DMS153 treated with DMSO at 0.1 percent for 48 hours (cell line): Measurements from ENCODE around the gene LHFPL3.

Source experiments
- DNase-seq: peaks from one replicate; lab custom pipeline; 2025; ENCODE audit not compliant: unreplicated experiment; lab: John Stamatoyannopoulos, UW

LHFPL3 gene

DNA sequence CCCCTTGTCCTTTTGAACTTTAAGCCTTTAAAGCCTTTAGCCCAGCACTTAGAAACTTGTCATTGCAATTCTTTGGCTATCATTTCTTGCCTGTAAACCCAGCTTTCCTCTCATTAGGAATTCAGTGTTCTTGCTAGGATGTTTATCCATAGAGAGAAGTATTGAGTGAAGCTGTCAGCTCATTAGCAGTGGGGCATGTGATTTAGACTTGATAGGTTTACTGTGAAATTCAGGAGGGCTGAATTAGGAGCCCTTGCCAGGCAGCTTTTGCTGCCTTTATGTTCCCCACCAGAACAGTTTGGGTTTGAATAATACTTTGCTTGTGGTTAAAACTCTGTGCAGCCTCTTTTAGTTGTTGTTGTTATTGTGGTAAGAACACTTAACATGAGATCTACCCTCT is 39.5 kb downstream of the LHFPL3 start:
- no peak for DNase-seq

DNA sequence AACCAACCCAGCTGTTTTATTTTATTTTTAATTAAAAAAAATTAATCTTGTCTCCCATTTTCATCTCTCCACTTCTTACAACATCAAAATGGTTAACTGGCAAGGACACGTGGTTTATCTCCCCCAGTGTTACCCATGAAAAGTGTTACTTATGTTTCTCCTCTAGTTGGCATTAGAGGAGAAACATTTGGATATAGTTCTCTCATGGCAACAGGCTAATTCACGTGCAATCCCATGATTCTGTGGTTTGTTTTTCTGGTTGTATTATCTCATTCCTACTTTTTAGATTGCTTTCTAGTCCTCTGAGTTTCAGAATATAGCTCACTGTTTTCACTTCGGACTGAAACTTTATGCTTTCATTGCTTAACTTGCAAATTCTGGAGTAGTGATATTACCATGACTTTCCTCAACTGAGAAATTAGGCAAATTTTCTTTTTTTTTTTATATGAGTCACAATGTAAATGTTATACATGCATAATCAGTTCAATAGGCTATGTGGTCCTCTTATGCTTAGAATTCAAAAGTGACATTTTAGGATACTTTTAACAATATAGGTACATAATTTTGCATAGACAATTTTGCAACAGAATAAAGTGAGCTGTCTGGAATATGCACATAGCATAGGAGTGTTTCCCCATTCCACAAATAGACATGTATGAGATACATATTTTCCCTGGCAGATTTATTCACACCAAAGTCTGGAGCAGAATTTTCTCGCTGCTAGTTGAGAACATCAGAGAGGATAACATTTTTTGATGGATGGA is 43.0 kb downstream of the LHFPL3 start:
- DNase-seq = no peak

- no peak for DNase-seq
These were observed 43.6 kb downstream of the LHFPL3 start for GRCh38 chr7:104371980-104372357.

DNA sequence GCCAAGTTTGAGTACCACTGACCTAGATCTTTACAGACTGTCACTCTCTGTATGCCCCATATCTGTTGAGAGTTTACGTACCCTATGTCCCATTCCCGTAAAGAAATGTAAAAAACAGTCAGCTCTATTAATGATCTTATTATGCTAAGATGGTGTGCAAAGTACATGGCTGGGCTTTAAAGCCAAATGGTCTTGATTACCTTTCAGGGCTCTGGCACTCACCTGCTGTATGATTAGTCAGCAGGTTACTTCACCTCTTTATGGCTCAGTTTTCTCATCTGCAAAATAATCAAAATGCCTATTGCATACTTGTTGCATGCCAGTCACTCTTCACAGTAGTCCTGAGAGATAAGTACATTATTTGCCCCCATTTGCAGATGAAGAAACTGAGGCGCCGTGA is 54.2 kb downstream of the LHFPL3 start:
- DNase-seq = no peak

- DNase-seq = no peak
These were observed 58.5 kb downstream of the LHFPL3 start for GRCh38 chr7:104386943-104387342.

DNA sequence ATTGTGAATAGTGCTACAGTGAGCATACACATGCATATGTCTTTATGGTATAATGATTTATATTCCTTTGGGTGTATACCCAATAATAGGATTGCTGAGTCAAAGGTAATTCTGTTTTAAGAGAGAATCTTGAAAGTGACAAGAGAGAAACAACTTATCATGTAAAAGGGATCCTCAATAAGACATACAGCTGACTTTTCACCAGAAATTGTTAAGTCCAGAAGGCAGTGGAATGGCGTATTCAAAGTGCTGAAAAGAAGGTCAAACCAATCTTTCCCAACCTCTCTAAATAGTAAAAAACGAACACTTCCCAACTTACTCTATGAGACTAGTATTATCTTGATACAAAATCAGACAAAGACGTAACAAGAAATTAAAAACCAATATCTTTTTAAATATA is 59.8 kb downstream of the LHFPL3 start:
- DNase-seq = no peak

DNA sequence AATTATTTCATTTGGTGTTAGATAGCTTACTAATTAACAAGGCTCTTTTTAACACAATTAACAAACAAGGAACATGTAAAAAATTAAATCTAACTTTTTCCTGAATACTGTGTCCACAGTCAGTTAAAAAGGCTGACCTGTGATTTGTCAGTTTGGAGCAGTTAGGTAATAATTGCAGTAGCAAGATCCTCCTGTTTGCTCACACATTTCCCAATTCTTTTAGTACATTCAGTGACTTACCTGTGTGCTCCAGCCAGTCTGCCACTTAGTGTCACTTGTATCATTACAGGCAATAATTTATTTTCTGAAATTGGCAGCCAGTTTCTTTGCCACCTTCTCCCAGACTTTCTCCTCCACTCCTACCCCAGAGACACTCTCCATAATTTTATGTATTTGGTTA is 66.8 kb downstream of the LHFPL3 start:
- DNase-seq = no peak

GRCh38 chr7:104397442-104397841 is 69.0 kb downstream of the LHFPL3 start:
- DNase-seq = no peak

GRCh38 chr7:104408371-104408770 is 80.0 kb downstream of the LHFPL3 start:
- no peak for DNase-seq

GRCh38 chr7:104410742-104411141 is 82.3 kb downstream of the LHFPL3 start:
- DNase-seq = no peak

DNA sequence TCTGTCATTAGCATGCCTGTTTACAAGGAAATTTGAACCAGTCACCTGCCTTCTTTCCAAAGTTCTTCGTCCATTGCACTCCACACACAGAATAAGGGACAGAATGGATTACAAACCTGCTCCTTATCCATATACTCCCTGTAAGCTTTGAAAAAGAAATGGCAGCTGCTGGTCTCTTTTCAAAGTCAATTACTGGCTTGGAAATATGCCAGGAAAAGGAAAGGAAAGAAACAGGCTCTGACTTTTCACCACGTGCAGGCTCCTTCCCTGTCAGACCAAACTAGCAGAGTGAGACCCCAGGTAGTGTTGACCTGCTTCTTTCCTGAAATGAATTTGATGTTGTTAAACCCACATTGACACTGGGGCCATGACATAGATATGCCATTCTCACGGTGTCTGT is 84.5 kb downstream of the LHFPL3 start:
- DNase-seq = no peak

GRCh38 chr7:104414216-104414615 is 85.8 kb downstream of the LHFPL3 start:
- DNase-seq = no peak

DNA sequence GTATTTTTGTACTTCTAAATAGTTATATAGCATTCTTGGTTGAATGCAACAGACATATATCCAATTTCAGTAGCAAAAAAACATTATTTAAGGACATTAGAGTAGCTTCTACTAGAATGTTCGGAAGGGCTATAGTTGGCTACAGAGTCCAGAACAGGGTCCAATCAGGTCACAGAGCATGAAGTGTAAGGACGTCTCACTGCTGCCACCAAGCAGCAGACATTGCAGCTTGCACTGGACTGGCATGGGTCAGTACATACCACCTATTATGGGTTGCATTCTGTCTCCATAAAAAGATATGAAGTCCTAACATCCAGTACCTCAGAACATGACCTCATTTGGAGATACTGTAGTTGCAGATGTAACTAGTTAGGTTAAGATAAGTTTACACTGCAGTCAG is 87.3 kb downstream of the LHFPL3 start:
- no peak for DNase-seq

DNA sequence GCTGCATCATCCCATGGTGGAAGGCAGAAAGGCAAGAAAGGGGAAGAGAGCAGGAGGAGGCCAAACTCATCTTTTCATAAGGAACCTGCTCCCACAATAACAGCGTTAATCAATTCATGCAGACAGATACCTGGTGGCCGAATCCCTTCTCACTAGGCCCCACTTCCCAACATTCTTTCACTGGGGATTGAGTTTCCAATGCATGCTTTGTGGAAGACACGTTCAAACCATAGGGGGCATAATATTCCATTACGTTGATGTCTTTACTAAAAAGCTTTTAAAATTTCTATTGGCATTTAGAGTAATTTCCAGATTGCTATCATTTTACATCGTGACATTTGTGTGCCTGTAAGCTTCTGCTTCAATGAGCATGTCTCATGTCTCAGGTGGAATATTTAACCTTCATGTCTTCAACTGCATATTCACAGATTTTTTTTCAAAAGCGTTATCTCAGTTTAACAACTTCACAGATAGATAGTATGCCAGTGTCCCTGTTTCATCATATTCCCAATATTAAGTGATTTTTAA is 88.5 kb downstream of the LHFPL3 start:
- DNase-seq = no peak

- no peak for DNase-seq
These were observed 103.5 kb downstream of the LHFPL3 start for GRCh38 chr7:104431930-104432329.

GRCh38 chr7:104434129-104434528 is 105.7 kb downstream of the LHFPL3 start:
- DNase-seq = no peak

- no peak for DNase-seq
These were observed 114.1 kb downstream of the LHFPL3 start for GRCh38 chr7:104442481-104442880.

DNA sequence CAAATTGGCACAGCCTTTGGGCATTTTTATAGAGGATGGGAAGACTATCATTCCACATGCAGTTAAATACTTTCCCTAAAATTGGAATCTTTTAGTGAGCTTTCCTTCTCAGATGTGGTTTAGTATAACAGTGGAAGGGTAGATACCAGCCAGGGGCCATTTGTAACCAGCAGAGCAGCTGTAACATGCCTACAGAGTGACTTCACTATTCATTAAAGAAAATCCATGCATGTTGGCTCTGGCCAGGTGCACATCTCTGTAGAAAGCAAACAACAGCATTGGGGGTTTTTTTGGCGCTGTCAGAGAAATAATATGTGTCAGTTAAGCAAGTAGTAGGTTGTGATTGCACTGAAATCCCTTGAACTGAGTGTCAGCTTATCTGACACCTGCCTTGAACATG is 115.6 kb downstream of the LHFPL3 start:
- DNase-seq = no peak

DNA sequence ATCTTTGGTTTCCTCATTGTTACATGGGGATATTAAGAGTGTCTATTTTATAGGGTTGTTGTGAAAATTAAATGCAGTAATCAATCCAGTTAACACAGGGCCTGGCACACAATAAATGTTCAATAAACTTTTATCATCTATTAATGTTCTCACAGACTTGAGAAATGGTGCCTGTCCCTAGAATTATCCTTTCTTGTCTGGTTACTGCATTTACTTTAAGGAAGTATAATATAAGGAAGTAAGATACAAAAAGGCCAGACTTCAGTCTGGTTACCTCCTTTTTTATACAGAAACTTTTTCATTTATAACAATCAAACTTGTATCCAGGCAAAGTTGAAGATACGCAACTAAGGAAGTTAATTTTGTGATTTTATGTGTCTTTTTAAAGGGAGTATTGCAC is 117.0 kb downstream of the LHFPL3 start:
- DNase-seq = no peak

GRCh38 chr7:104450861-104451260 is 122.5 kb downstream of the LHFPL3 start:
- no peak for DNase-seq

GRCh38 chr7:104453190-104453589 is 124.8 kb downstream of the LHFPL3 start:
- DNase-seq = no peak

DNA sequence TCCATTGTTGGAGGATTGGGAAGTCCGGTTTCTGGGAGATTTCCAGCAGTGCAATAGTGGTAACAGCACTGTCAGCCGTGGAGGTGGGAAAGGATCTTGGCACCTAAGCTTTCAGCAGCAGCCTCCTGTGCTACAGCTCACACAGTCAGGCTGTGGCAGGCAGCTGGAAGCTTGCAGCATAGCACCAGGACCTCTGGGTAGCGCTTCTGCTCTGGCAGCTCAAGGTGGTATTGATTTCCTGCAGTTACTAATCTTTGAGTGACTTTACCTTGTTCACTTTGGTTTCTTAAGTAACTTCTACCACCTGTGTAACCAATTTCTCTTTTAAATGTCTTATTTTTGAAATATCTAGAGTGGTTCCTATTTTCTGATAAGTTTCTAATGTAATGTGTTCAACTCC is 130.5 kb downstream of the LHFPL3 start:
- no peak for DNase-seq

DNA sequence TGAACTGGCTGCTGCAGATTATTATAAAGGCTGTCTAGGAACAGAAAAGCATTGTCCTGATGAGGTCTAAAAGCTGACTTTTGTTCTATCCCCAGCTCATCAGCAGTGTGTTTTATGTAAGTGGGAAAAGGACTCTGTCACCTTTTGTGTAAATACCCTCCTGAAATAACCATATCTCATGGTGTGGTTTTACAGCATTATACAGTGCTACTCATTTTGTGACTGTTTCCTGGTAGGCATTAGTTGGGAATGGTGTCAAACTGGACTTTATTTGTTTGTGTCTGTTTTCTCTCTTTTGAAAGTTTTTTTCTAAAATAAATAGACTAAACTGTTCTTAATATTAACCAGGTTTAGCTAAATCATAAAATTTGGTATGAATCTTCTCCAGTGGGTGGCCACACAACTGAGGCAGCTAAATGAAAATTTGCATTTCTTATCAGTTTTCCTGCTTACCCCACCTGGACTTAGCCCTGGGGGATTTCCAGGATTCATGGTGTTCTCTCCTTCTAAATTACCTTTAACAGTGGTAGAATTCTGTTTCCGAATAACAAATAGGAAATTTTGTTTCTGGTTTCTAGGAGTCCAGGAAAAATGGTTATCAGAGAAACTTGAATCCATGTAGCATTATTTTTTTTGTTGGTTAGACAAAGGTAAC is 140.9 kb downstream of the LHFPL3 start:
- DNase-seq = no peak
